NCI-H82 treated with DMSO at 0.1 percent for 48 hours (cell line): Measurements from ENCODE around the gene UBL4B.
"Not testable (repeated sequence)": the region's sequence is repeated elsewhere in the genome, so short reads cannot be mapped to it uniquely, and the experiment has no call there.

Experiments
- DNase-seq: peaks from one replicate; lab custom pipeline; 2025; ENCODE audit not compliant: unreplicated experiment; lab: John Stamatoyannopoulos, UW

UBL4B gene

GRCh38 chr1:110112143-110112542 lies at the start of gene UBL4B:
Gene UBL4B, plus strand, starts transcription at chr1:110112443. Its CDS starts 92 bp downstream, at chr1:110112535.
- no peak for DNase-seq

- no peak for DNase-seq
These were observed 49.6 kb upstream of the UBL4B start for GRCh38 chr1:110062612-110063011.

GRCh38 chr1:110063781-110064180 lies 48.5 kb upstream of the UBL4B start:
- no peak for DNase-seq

GRCh38 chr1:110064576-110065337 lies 47.5 kb upstream of the UBL4B start:
- DNase-seq: no peak

GRCh38 chr1:110065841-110066240 lies 46.4 kb upstream of the UBL4B start:
- no peak for DNase-seq

- DNase-seq: no peak
These were observed 44.8 kb upstream of the UBL4B start for GRCh38 chr1:110067479-110067892.

GRCh38 chr1:110067893-110068645 lies 44.2 kb upstream of the UBL4B start:
- no peak for DNase-seq

GRCh38 chr1:110068646-110069403 lies 43.4 kb upstream of the UBL4B start:
- DNase-seq: no peak

GRCh38 chr1:110069404-110070281 lies 42.6 kb upstream of the UBL4B start:
- no peak for DNase-seq

GRCh38 chr1:110070282-110070669 lies 42.0 kb upstream of the UBL4B start:
- DNase-seq: no peak

GRCh38 chr1:110070671-110071242 lies 41.5 kb upstream of the UBL4B start, which contains the start of gene ALX3:
Gene ALX3, minus strand, starts transcription at chr1:110070672. Its CDS starts 60 bp downstream, at chr1:110070612.
- no peak for DNase-seq

GRCh38 chr1:110074166-110074565 lies 38.1 kb upstream of the UBL4B start:
- no peak for DNase-seq

GRCh38 chr1:110076789-110077500 lies 35.3 kb upstream of the UBL4B start:
- DNase-seq: no peak

GRCh38 chr1:110079995-110080394 lies 32.2 kb upstream of the UBL4B start:
- not testable (repeated sequence) for DNase-seq

- DNase-seq: no peak
These were observed 31.2 kb upstream of the UBL4B start for GRCh38 chr1:110081061-110081460.

- DNase-seq: no peak
These were observed 29.8 kb upstream of the UBL4B start for GRCh38 chr1:110082477-110082876.

GRCh38 chr1:110083061-110083865 lies 29.0 kb upstream of the UBL4B start:
- no peak for DNase-seq

GRCh38 chr1:110083866-110084226 lies 28.4 kb upstream of the UBL4B start:
- DNase-seq: no peak
